NCI-H1436 treated with DMSO at 0.1 percent for 48 hours (cell line): ENCODE measurements around the gene ZBTB8OS.
"Not testable (repeated sequence)": the region's sequence is repeated elsewhere in the genome, so short reads cannot be mapped to it uniquely, and the experiment has no call there.

ENCODE experiments used
- DNase-seq: peaks from one replicate; lab custom pipeline; 2025; lab: John Stamatoyannopoulos, UW

The ZBTB8OS gene

DNA sequence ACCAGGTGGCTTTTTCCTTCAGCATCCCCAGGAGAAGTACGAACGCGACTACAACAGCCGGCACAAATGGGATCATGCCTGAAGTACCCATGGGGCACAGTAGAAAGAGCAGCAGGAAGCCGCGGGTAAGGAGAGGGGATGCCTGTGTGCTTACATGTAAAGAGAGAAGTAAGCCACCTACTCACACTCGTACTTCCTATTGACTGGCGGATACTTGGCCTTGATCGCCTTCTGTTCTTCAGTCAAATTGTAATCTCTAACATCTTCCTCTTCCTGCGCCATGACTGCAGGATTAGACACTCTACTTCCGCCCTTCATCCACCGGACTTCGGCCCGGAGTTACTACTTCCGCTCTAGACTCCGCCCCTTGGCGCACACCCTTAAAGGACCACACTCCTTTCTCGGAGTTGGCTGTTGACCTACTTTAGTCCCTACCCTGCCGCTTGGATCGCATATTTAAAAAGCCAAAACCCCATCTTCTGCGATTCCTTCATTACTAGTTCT is at the start of gene ZBTB8OS:
ZBTB8OS (minus strand) TSS at position 303 of the 504 bp plus-strand sequence; CDS start at position 282, 21 bp downstream.
- DNase-seq: peak; percentile 81

DNA sequence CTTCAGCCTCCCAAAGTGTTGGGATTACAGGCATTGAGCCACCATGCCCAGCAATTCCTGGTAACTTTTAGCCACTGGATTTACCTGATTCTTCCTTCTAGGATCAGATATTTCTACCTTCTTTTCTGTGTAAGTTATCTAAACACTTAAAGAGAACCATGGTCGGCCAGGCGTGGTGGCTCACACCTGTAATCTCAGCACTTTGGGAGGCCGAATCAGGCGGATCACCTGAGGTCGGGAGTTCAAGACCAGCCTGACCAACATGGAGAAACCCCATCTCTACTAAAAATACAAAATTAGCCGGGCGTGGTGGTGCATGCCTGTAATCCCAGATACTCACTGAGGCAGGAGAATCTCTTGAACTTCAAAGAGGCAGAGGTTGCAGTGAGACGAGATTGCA is 46.6 kb upstream of the ZBTB8OS start:
- DNase-seq: not testable (repeated sequence)

DNA sequence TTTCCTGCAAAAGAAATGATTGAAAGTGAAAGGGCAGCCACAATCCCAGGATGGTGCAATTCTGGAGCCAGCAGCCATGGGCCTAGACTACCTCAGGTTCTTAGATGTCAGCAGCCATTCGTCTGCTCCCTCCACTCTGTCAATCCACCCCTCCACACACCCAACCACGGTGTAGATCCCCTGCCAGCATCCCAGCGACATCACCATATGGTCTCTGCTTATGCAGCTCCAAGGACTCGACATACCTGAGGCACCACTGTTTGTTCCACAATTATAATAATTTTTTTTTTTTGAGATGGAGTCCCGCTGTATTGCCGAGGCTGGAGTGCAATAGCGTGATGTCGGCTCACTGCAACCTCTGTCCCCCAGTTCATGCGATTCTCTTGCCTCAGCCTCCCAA is 45.7 kb upstream of the ZBTB8OS start:
- no peak for DNase-seq

DNA sequence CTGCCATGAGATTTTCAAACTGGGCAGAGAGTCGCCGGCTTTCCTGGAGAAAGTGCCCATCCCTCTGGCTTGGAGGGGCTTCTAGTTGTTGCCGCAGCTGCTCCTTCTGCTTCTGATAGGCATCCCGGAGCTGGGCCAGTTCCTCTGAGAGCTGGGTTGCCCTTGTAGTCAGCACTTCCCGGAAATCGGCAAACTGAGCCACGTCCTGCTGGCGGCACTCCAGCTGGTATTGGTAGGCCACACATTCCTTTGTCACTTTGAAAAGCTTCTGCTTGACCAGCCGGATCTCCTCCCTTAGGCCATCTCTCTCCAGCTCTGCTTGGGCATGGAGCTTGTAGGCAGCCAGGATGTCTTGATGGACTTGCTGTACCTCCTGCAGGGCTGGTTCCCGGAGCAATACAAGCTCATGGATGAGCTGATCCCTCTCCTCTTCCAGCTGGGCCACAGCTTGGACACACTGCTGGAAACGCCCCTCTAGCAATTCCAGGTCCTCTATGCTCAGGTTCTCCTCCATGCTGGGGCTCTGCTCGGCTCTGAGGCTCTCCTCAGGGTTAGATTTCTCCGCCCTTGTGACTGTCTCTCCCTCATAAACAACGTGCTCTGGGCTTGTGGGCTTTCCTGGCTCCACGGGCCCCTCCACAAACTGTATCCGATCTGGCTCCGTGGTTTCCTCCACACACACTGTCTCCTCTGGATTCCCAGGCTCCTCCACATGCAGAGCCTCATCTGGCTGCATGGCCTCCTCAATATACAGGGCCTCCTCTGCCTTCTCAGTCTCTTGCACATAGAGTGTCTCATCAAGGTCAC is 45.0 kb upstream of the ZBTB8OS start:
- no peak for DNase-seq

DNA sequence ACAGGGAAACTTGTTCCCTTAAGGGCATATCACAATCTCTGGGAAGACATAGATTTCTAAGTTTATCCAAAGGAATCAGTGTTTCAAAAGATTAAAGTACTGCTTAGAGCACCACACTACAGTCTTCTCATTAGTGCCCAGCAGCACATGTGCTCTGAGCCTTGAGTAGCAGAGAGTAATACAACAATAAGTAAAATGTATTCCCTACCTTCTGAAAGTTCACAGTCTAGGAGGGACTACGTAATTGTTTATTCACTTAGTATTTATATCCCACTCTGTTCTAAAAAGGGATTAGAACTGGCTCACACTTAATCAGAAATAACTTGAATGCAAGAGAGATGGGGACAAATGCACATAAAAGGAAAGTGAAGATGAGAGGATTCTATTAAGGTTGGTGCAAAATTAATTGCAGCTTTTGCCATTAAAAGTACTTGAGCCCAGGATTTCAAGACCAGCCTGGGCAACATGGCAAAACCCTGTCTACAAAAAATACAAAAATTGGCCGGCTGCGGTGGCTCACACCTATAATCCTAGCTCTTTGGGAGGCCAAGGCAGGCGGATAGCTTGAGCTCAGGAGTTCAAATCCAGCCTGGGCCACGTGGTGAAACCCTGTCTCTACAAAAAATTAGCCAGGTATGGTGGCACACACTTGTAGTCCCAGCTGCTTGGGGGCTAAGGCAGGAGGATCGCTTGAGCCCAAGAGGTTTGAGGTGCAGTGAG is 43.3 kb upstream of the ZBTB8OS start:
- DNase-seq: no peak

DNA sequence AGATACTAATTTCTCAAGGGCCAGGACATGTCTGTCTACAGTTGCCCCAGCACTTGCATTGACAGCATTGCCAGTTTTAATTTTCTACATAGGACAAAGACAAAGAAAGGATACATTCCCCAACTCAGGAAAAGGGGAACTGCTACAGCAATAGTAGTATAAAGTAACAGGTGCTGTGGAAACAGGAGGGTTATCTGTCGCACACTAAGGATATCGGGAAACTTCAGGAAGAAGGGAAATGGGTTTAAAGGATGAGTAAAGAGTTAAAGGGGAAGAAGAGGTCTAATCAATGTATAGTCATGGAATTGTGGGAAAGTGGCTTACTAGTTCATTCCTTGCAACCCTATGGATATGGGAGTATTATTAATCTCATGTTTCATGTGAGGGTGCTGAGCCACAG is 36.0 kb upstream of the ZBTB8OS start:
- DNase-seq: no peak

DNA sequence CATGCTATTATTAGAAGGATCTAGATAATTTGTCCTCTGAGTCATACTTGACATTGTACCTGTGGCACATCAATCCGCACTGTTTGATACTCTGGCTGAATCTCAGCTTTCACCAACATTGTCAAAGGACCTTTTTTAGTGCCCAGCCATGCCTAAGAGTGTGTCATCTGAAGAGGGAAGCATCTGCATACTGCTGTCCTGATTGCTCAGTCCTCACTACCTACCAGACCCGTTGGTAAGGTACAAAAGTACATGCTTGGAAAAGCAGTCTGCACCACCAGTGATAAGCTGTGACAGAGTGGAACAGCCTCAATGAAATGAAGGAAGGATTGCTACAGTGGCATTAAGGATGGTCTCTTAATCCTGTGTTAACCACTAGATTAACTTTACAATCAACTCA is 35.1 kb upstream of the ZBTB8OS start:
- no peak for DNase-seq

DNA sequence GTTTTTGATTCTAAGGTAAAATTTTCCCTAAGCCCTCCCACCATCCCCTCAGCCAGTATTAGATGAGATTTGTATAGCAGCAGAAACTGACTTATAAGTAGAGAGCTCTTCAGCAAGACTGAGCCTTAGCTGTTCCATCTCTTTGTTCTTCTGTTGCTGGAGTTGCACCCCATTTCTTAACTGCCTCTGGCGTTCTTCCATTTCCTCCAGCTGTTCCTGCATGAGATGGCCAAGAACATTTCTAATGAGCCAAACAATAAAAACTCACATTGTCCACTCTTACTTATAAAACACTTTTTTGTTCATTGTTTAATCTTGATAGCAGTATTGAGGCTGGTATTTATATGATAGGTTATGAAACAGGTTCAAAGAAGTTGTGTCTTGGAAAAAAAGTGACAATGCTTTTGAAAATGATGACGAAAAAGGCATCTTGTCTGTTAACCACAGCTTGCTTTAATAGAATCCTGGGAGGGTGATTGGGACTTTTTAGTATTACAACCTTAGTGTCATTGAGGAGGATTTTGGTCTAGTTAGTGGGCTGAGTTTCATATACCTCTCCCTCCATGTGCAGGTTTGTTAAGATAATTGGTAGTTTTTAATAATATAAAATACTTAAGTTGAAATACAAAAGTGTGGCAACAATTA is 33.9 kb upstream of the ZBTB8OS start:
- DNase-seq: no peak

DNA sequence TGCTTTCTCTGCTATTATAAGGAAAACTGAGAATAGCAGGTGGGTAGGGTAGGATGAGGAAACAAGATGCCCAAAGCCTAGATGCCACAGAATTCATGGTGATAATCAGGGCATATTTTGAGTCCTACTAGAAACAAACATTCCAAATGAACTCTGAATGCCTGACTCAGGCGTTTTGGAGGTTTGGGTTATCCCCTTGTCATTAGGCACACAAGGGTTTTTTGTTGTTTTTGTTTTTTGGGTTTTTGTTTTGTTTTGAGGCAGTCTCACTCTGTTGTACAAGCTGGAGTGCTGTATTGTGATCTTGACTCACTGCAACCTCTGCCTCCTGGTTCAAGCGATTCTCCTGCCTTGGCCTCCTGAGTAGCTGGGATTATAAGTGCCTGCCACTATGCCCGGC is 33.0 kb upstream of the ZBTB8OS start:
- DNase-seq: no peak

DNA sequence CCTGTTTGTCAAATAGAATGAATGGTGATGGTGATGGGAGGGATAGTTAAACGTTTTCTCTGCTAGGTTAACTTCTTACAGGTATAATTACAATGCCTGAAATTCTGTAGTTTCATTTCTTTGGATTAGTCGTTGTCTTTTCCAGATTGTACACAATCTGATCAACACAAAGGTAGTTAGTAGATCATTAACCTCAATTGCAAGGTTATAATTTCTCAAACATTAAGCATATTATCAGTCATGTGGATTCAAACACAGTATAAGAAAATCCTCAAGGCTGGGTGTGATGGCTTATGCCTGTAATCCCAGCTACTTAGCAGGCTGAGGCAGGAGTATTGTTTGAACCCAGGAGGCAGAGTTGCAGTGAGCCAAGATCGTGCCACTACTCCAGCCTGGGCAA is 31.6 kb upstream of the ZBTB8OS start:
- DNase-seq: no peak

DNA sequence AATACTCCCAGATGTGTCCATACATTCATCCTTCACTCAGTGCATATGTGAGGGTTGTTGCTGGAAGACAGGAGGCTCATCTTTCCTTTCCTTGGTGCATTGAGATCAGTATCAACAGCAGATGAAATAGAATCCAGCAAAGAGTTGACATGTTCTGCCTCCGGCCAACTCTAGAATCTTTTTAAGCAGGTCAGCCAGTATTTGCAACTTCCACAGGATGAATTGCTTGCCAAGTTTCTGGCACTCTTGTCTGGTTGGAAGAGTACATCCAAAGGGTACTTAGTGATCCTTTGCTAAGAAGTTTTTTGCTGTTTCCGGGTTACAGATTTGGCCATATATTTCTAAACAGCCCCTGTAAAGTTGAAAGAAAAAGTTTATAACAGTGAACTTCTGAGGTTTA is 31.2 kb upstream of the ZBTB8OS start:
- no peak for DNase-seq

DNA sequence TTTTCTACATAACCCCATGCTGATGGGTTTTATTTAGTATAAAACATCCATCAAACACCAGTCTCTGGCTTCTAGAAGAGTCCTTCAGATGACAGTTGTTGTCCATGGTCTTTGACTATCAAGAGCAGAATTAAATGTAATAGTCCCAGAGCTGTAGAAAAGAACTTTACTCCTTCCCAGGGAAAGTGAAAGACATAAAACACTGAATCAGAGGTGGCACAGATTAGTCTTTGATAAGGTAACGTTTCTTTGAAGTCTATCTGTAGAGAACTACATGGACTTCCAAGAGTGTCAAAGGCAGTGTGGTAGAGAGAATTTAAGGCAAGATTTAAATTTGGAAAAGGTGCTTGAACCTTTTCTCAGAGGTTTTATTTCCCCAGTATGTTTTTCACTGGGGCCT is 30.3 kb upstream of the ZBTB8OS start:
- no peak for DNase-seq

DNA sequence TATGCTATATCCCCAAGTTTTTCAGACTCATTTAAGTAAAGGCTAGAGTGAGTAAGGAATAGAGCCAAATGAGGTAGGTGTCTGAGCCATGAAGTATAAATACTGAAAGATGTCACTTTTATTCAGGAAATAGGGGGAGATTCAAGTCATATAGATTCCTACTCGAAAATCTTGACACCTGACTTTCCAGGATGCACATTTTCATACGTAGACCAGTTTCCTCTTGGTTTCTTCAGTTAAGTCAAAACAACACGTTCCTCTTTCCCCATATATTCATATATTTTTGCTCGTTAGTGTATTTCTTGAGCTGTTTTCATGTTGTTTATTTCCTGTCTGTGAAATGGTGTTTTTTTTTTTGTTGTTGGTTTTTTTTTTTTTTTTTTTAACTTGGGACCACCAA is 29.6 kb upstream of the ZBTB8OS start:
- not testable (repeated sequence) for DNase-seq

DNA sequence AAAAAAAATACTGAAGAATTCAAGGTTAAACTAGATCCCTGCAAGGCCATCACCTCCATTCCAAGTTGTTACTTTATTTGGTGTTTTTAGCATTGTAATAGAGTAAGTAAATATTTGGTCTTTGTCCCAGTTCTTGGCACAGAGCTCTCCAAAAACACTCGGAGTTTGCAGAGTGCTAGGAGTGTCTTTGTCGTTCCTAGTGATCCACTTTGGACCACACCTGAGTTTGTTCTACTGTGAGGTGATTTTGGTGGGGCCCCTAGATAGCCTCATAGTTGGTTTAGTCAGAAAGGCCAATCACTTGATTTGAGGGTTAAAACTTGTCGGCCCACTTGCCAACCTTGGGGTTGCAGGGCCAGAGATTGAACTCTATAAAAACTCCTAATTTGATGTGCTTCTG is 26.6 kb upstream of the ZBTB8OS start:
- no peak for DNase-seq

DNA sequence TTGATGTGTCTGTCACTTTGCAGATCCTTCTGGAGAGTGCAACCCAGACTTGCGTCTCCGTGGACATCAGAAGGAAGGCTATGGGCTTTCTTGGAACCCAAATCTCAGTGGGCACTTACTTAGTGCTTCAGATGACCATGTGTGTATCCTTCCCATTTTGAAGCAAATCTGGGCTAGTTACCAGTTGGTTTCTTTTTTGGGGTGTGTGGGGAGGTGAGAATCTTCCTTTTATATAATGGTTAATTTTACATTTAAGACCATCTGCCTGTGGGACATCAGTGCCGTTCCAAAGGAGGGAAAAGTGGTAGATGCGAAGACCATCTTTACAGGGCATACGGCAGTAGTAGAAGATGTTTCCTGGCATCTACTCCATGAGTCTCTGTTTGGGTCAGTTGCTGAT is 18.4 kb upstream of the ZBTB8OS start:
- DNase-seq: not testable (repeated sequence)

DNA sequence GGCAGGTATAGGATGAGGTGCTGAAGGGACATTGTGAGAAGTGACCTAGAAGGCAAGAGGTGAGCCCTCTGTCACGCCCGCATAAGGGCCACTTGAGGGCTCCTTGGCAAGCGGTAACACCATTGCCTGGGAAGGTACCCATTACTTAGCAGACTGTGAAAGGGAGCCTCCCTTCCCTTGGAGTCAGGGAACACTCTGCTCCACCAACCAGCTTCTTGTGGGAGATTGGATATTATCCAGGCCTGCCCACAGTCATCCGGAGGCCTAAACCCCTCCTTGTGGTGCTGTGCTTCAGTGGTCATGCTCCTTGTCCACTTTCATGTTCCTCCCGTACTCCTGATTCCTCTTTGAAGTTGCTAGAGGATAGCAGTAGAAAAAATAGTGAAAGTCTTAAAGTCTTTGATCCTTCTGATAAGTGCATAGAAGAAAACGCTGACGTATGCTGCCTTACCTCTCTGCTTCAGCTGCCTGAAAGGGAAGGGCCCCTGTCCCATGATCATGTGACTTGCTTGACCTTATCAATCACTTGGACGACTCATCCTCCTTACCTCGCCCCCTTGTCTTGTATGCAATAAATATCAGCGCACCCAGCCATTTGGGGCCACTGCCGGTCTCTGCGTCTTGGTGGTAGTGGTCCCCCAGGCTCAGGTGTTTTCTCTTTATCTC is 16.7 kb upstream of the ZBTB8OS start:
- DNase-seq: no peak

DNA sequence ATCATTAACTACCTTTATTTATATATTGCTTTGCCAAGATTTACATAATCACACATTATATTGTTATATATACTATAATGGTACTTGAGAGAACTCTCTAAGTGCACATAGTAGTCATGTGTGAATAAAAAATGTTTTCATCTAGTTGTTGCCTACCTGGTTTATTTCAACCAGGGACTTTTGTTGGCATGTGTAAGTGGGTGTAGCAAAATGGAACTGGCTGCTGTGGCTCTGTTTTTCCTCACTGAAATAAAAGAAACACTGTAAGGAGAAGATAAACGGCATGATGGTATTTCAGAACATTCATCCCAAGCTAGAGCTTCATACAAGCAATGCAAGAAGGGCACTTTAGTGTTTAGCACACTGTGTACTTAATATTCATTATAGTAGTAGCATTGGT is 15.6 kb upstream of the ZBTB8OS start:
- no peak for DNase-seq

DNA sequence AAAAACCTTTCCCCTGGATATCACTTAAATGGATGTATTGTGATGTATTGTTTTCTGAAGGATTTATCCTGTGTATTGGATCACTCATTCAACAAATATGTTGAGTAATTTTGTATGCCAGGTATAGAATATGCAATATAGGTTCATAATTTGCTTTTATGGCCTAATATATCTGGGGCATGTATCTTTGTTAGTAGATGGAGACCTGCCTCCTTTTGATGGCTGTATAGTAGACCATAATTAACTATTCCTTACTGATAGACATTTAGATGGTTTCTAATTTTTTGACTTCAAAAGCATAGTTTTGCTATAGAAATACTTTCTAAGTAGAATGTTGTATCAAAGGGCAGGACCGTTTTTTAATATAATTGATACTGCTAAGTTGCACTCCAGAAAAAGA is 9.2 kb upstream of the ZBTB8OS start:
- no peak for DNase-seq

DNA sequence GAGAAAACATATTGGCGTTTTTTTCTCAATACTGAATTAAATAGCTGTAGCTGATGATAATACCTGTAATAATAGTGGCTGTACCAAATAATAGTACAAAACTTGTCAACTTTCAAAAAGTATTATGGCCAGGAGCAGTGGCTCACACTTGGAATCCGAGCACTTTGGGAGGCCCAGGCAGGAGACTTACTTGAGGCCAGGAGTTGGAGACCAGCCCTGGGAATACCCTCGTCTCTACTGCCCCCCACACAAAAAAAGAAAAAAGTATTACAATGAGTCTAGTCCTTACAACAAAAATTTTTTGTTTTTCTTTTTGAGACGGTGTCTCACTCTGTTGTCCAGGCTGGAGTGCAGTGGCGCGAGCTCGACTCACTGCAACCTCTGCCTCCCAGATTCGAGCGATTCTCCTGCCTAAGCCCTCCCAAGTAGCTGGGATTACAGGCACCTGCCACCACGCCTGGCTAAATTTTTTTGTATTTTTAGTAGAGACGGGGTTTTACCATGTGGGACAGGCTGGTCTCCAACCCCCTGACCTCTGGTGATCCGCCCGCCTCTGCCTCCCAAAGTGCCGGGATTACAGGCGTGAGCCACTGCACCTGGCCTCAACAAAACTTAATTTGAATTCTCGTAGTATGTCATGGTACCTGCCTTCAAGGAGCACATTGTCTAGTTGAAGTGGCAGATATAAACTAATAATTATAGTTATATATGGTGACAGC is 2.1 kb upstream of the ZBTB8OS start:
- DNase-seq: no peak

DNA sequence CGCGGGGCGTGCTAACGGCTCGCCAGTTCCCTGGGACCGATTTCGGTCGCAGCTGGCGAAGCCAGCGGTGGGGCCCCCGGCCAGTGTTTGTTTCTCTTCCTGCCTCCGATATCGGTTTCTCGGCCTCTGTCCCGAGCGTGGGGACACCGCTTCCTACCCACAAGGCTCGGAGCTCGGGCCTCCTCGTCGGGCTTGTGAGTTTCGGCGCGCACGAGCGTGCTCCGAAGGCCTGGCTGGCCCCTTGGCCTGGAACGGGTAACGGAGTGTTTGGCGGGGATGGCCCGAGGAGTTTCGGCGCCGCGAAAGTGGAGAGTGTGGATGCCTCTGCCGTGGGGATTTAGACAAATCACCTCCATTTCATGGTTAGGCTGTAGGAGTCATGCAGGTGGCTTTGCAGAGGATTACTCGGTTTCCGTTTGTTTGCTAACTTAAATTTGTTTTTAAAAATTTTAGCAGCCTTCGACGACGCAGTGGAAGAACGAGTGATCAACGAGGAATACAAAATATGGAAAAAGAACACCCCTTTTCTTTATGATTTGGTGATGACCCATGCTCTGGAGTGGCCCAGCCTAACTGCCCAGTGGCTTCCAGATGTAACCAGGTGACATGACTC is 1.2 kb upstream of the ZBTB8OS start:
- no peak for DNase-seq
